Natural killer cell (primary cell): ENCODE data around the gene PDHX. TPM values are rescaled to one million over a fixed set of nuclear protein-coding genes. Genes with fewer than 3 reads are reported as not detected.
A peak's percentile ranks its signal among the peaks of the same experiment; 100 is the strongest.

Experiments
- ATAC-seq, 3 donors: fragments of 150-1000 bp in 2 of 3; fragments of 200-7000 bp in 1 of 3; cut with Tn5 transposase; 1 replicate in 1 of 3; 2 replicates in 2 of 3; pipeline ENCODE4 v1.10.0; 2021; ENCODE audit warnings: mild to moderate bottlenecking in 2 of 3, moderate library complexity in 2 of 3
- DNase-seq, 2 donors: peaks; one replicate each; pipeline versions ENCODE4 v3.0.0 to v3.0.0-alpha.2; 2013 to 2021; ENCODE audit warnings: mixed read lengths in 1 of 2
- H3K27ac ChIP-seq: one replicate; pipeline ENCODE4 v1.5.1; 2013; ENCODE audit warnings: mild to moderate bottlenecking, low read length
- H3K27me3 ChIP-seq: one replicate; pipeline ENCODE4 v1.6.1; 2013; ENCODE audit warnings: low read length; ENCODE audit not compliant: control insufficient read depth, insufficient read depth
- H3K36me3 ChIP-seq: one replicate; pipeline ENCODE4 v1.6.1; 2013; ENCODE audit warnings: low read length; ENCODE audit not compliant: control insufficient read depth, insufficient read depth
- H3K4me1 ChIP-seq: one replicate; pipeline ENCODE4 v1.6.1; 2013; ENCODE audit warnings: low read length; ENCODE audit not compliant: control insufficient read depth, insufficient read depth
- H3K4me3 ChIP-seq: one replicate; pipeline ENCODE4 v1.5.1; 2013; ENCODE audit warnings: low read length
- H3K9me3 ChIP-seq: one replicate; pipeline ENCODE4 v1.6.1; 2013; ENCODE audit warnings: low read length; ENCODE audit not compliant: control insufficient read depth, insufficient read depth
- H3K27ac Mint-ChIP-seq, 2 donors: one replicate each; pipeline ENCODE4 v1.8.0; 2022; ENCODE audit warnings: mild to moderate bottlenecking in 2 of 2, mixed read lengths in 2 of 2, moderate library complexity in 1 of 2
- H3K27me3 Mint-ChIP-seq, 2 donors: one replicate each; pipeline ENCODE4 v1.8.0; 2022; ENCODE audit warnings: low read depth in 2 of 2, mixed read lengths in 2 of 2
- H3K36me3 Mint-ChIP-seq: one replicate; pipeline ENCODE4 v1.8.0; 2022; ENCODE audit warnings: mixed read lengths
- H3K4me1 Mint-ChIP-seq, 2 donors: one replicate each; pipeline ENCODE4 v1.8.0; 2022; ENCODE audit warnings: mixed read lengths in 2 of 2
- H3K4me3 Mint-ChIP-seq: one replicate; pipeline ENCODE4 v1.8.0; 2022; ENCODE audit warnings: mild to moderate bottlenecking, moderate library complexity, mixed read lengths
- H3K9me3 Mint-ChIP-seq, 2 donors: one replicate each; pipeline ENCODE4 v1.8.0; 2022; ENCODE audit warnings: mixed read lengths in 2 of 2
- WGBS: methylation state at CpG from one replicate; pipeline ENCODE4 v1.1.7; 2013; ENCODE audit warnings: missing lambda C conversion rate; ENCODE audit not compliant: insufficient coverage; 5-methylcytosine and 5-hydroxymethylcytosine counted together
- intact Hi-C: fragments of 100-400 bp; cut with micrococcal nuclease; formaldehyde crosslinking; loops from one replicate; pipeline ENCODE4 v1.14.2; 2022
- total RNA-seq, 4 donors: library from RNA; stranded (reverse); fragments of 120-200 nt in 1 of 4; gene quantifications; one replicate each; pipeline versions ENCODE4 v1.2.3 to v1.2.4, GENCODE V29; 2013 to 2022
- TF ChIP-seq, protein P1 (sequence below): fragments of 200-600 bp; IDR thresholded peaks from one replicate; pipeline ENCODE4 v1.8.0; 2022; ENCODE audit warnings: antibody characterized with exemption

Gene PDHX
- total RNA-seq, 3 donors from 2014 or later (not counting 1 experiment from before 2014, with no cell fraction given), result 18.3 to 27.1 (median 20.9) TPM

DNA sequence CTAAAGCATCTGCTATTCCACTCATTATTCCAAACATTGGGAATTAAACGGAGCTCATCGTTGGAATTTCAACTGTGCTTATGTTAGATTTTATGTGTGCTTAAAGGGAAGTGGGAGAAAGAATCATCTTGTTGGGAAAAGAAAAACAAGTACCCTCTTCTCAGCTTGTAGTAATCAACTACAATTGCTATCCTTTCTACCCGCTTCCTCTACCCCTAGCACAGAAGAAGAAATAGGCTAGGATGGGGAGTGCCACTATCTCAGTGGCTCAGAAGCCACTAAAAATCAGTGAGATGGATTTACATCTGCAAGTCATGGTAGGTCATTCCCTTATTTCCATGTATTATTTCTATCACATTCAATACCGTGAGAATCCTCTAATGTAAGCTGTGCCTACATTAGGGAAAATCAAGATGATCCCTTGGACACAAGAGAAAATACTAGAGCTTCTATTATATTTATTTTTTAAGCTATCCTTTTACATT lies 124.7 kb downstream of the PDHX start:
- intact Hi-C loops, result no loop called here
- H3K4me3 ChIP-seq, result no peak overlapping the region
- peak overlapping the region; percentile 65 for H3K27ac ChIP-seq
- no peaks in the 10 kb centered on the region for H3K9me3 ChIP-seq
- peaks cover 18% of the 10 kb centered on the region for H3K4me1 ChIP-seq
- H3K27me3 Mint-ChIP-seq, result peaks cover 7 to 14% of the 10 kb centered on the region in 2 donors
- WGBS, result no CpG with 5 or more reads among the region's 4 CpGs
- TF ChIP-seq, protein P1, sequence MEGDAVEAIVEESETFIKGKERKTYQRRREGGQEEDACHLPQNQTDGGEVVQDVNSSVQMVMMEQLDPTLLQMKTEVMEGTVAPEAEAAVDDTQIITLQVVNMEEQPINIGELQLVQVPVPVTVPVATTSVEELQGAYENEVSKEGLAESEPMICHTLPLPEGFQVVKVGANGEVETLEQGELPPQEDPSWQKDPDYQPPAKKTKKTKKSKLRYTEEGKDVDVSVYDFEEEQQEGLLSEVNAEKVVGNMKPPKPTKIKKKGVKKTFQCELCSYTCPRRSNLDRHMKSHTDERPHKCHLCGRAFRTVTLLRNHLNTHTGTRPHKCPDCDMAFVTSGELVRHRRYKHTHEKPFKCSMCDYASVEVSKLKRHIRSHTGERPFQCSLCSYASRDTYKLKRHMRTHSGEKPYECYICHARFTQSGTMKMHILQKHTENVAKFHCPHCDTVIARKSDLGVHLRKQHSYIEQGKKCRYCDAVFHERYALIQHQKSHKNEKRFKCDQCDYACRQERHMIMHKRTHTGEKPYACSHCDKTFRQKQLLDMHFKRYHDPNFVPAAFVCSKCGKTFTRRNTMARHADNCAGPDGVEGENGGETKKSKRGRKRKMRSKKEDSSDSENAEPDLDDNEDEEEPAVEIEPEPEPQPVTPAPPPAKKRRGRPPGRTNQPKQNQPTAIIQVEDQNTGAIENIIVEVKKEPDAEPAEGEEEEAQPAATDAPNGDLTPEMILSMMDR, result no peak
- no peaks in the 10 kb centered on the region for H3K36me3 ChIP-seq
- DNase-seq (no peak), ATAC-seq (no peak)
- H3K4me1 Mint-ChIP-seq, result peaks cover 25 to 30% of the 10 kb centered on the region in 2 donors
- no peaks in the 10 kb centered on the region for H3K27me3 ChIP-seq
- no peaks in the 10 kb centered on the region for H3K9me3 Mint-ChIP-seq
- no peaks in the 10 kb centered on the region for H3K36me3 Mint-ChIP-seq
- H3K4me3 Mint-ChIP-seq, result no peak overlapping the region
- peak overlapping the region in 1 of 2 donors; percentile 83 for H3K27ac Mint-ChIP-seq

DNA sequence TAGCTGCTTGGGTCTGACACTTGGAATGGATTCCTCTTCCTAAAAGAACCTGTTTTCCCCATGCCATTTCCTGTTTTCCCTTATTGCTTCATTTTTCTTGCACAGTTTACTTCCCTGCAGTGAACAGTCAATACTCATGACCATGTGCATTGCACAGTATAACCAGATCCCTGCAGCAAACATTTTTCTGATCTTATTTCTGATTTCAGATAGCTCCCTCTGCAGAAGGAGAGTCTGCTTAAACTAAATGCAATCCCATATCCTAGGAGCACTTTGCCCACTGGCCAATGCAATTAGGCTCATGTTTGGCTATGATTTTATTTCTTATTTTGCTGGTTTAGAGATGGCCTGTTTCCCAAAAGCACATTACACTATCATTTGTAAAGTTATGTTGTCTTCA lies 125.8 kb downstream of the PDHX start:
- Mint-ChIP-seq H3K27me3 (peaks cover 7 to 14% of the 10 kb centered on the region in 2 donors), H3K27ac (peak overlapping the region in 1 of 2 donors; percentile 96), H3K36me3 (peaks cover 3% of the 10 kb centered on the region), H3K4me3 (no peak overlapping the region), H3K9me3 (no peaks in the 10 kb centered on the region), H3K4me1 (peaks cover 33 to 39% of the 10 kb centered on the region in 2 donors)
- intact Hi-C loops, result no loop called here
- H3K27ac ChIP-seq, result no peak overlapping the region
- H3K36me3 ChIP-seq, result no peaks in the 10 kb centered on the region
- no peaks in the 10 kb centered on the region for H3K9me3 ChIP-seq
- TF ChIP-seq, protein P1, result no peak
- H3K4me3 ChIP-seq, result no peak overlapping the region
- no peak for DNase-seq
- H3K4me1 ChIP-seq, result peaks cover 26% of the 10 kb centered on the region
- H3K27me3 ChIP-seq, result no peaks in the 10 kb centered on the region
- ATAC-seq, result no peak

DNA sequence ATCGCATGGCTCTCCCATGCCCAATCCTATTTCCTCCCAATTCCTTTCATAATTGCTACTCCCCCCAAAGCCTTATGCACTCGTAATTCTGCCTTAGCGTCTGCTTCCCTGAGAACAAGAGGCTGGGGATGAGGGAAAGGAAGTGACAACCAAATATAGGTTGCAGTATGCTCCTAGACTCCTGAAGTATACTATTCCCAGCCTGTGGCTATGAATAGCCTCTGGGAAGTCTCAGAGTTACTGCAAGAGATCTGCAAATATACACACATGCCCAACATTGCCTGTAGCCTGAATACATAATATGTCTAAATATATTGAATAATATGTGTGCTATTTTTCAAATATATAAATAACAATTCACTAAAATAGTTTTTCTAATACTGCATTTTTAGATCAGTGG lies 126.5 kb downstream of the PDHX start:
- Histone ChIP-seq H3K27me3 (no peaks in the 10 kb centered on the region), H3K4me1 (peaks cover 30% of the 10 kb centered on the region), H3K36me3 (no peaks in the 10 kb centered on the region), H3K4me3 (no peak overlapping the region), H3K27ac (no peak overlapping the region), H3K9me3 (no peaks in the 10 kb centered on the region)
- H3K4me1 Mint-ChIP-seq, result peaks cover 40 to 46% of the 10 kb centered on the region in 2 donors
- H3K4me3 Mint-ChIP-seq, result no peak overlapping the region
- H3K27me3 Mint-ChIP-seq, result peaks cover 7 to 9% of the 10 kb centered on the region in 2 donors
- intact Hi-C loops, result no loop called here
- WGBS, result 100% methylated on average over 1 of the region's 3 CpGs
- ATAC-seq, result no peak
- TF ChIP-seq, protein P1, result no peak
- no peaks in the 10 kb centered on the region for H3K9me3 Mint-ChIP-seq
- peaks cover 9% of the 10 kb centered on the region for H3K36me3 Mint-ChIP-seq
- H3K27ac Mint-ChIP-seq, result peak overlapping the region; percentile 96 to 98
- DNase-seq, result no peak

DNA sequence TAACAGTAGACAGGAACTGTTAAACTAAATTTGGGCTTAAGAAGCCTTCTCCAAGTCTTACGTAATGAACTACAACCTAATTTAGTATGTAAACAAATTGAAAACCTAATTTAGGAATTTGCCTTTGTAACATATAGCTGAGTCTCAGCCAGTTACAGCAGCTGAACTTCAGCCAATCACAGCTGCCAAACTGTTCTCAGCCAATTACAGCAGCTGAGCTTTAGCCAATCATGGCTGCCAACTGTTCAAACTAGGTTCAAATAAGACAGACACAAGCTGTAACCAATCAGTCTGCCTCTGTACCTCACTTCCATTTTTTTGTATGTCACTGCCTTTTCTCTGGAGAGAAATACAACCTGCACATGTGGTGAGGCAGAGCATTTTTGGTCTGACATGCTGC lies 127.5 kb downstream of the PDHX start:
- WGBS, result 60% methylated on average over 1 of the region's 1 CpG
- H3K4me1 Mint-ChIP-seq, result peaks cover 50 to 56% of the 10 kb centered on the region in 2 donors
- H3K36me3 Mint-ChIP-seq, result peaks cover 9% of the 10 kb centered on the region
- no peaks in the 10 kb centered on the region for H3K9me3 ChIP-seq
- DNase-seq, result peak in 1 of 2 donors; percentile 46
- intact Hi-C loops, result loop anchor here (2.0 kb wide), 1 partner anchor 31 kb away; no protein-coding TSS in a partner anchor
- peaks cover 37% of the 10 kb centered on the region for H3K4me1 ChIP-seq
- peak overlapping the region; percentile 96 to 98 for H3K27ac Mint-ChIP-seq
- no peak overlapping the region for H3K27ac ChIP-seq
- H3K4me3 Mint-ChIP-seq, result no peak overlapping the region
- ATAC-seq, result no peak
- H3K4me3 ChIP-seq, result no peak overlapping the region
- TF ChIP-seq, protein P1, result no peak
- H3K27me3 Mint-ChIP-seq, result peaks cover 6 to 7% of the 10 kb centered on the region in 2 donors
- no peaks in the 10 kb centered on the region for H3K36me3 ChIP-seq
- H3K27me3 ChIP-seq, result no peaks in the 10 kb centered on the region
- H3K9me3 Mint-ChIP-seq, result no peaks in the 10 kb centered on the region
